ENCODE data around the gene ZBTB45. TPM values are rescaled to one million over a fixed set of nuclear protein-coding genes. Genes with fewer than 3 reads are reported as not detected.

The ZBTB45 gene
- total RNA-seq, 1 experiment from 2014 or later: 19.7 TPM

- no peak for TF ChIP-seq ZNF396 (CRISPR knock-in tag; IDR thresholded peaks at IDR 0.05; ENCODE audit: borderline replicate concordance)
- TF ChIP-seq ESRRA (CRISPR knock-in tag; IDR thresholded peaks at IDR 0.05; ENCODE audit: borderline replicate concordance): no peak
- no peak for TF ChIP-seq ARID4B (CRISPR knock-in tag; IDR thresholded peaks at IDR 0.05; ENCODE audit: borderline replicate concordance)
- TF ChIP-seq ZNF423 (CRISPR knock-in tag; IDR thresholded peaks at IDR 0.05): peak; percentile 73
- peak; percentile 97 for TF ChIP-seq USF1 (CRISPR knock-in tag; IDR thresholded peaks at IDR 0.05)
- TF ChIP-seq KAT7 (CRISPR knock-in tag; IDR thresholded peaks at IDR 0.05; ENCODE audit: borderline replicate concordance): no peak
- TF ChIP-seq ERG (CRISPR knock-in tag; IDR thresholded peaks at IDR 0.05): no peak
- TF ChIP-seq ETV6 (CRISPR knock-in tag; IDR thresholded peaks at IDR 0.05): no peak
- peak; percentile 67 for TF ChIP-seq SP1 (CRISPR knock-in tag; conservative IDR thresholded peaks at IDR 0.05)
- no peak for TF ChIP-seq ZBTB43 (CRISPR knock-in tag; IDR thresholded peaks at IDR 0.05)
- no peak for TF ChIP-seq E2F5 (CRISPR knock-in tag; IDR thresholded peaks at IDR 0.05)
- TF ChIP-seq NR3C1 (CRISPR knock-in tag; conservative IDR thresholded peaks at IDR 0.05; ENCODE audit: low read depth): no peak
- no peak for TF ChIP-seq ELF4 (CRISPR knock-in tag; IDR thresholded peaks at IDR 0.05; ENCODE audit: low read depth)
- TF ChIP-seq FOXP4 (CRISPR knock-in tag; IDR thresholded peaks at IDR 0.05): 0 out of 2 replicates have a peak, but pooled peaks have one; percentile 15
- TF ChIP-seq ZBTB21 (CRISPR knock-in tag; IDR thresholded peaks at IDR 0.05; ENCODE audit: borderline replicate concordance): no peak
- no peak for TF ChIP-seq FOXJ3 (CRISPR knock-in tag; IDR thresholded peaks at IDR 0.05; ENCODE audit: borderline replicate concordance)
- TF ChIP-seq TP53 (CRISPR knock-in tag; IDR thresholded peaks at IDR 0.05): no peak
- peak; percentile 85 for TF ChIP-seq NFYB (CRISPR knock-in tag; conservative IDR thresholded peaks at IDR 0.05; ENCODE audit: low read depth)
- no peak for TF ChIP-seq HMGXB4 (CRISPR knock-in tag; IDR thresholded peaks at IDR 0.05)
- TF ChIP-seq OVOL2 (CRISPR knock-in tag; IDR thresholded peaks at IDR 0.05; ENCODE audit: borderline replicate concordance): no peak
- no peak for TF ChIP-seq AR (CRISPR knock-in tag; IDR thresholded peaks at IDR 0.05)
- TF ChIP-seq TEAD4 (CRISPR knock-in tag; IDR thresholded peaks at IDR 0.05): 0 out of 2 replicates have a peak, but pooled peaks have one; percentile 32
These were observed 52.6 kb downstream of the ZBTB45 start, which contains the start of gene ZNF324 (continued) for GRCh38 chr19:58466760-58467589.

Data from WTC11 (cell line).